Measurements from ENCODE around the gene EPYC. TPM values are rescaled to one million over a fixed set of nuclear protein-coding genes. Genes with fewer than 3 reads are reported as not detected.

Gene EPYC
- total and polyA plus RNA-seq, 2 of the 13 experiments (the other 11 are each of a cell fraction or from before 2014, with no cell fraction given): not detected

DNA sequence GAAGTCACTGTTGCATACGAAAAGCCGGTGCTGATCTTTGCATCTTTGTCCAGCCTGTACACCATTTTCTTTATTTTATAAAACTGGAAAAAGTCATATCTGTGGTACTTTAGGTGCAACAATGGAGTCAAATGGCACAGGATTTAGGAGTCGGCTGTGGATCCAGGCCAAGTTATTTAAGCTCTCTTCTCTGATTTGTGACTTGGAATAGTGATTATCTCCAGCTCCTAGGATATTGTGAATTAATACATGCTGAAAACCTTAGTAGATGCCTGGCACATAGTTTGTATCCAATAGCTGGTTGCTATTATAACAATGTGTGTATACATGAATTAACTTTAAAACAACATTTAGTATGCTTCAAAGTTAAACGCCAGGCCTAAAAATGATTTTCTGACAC, 43.6 kb downstream of the EPYC start:
- no peak overlapping the region for H3K4me3 ChIP-seq (replicated peaks in 1 of 3; ENCODE audit: insufficient read depth in 1 of 3, low read depth in 2 of 3, low read length in 3 of 3)
- no peak overlapping the region for H3K27ac ChIP-seq (ENCODE audit: extremely low read length, insufficient read depth, low read length)
- intact Hi-C loops (cut with micrococcal nuclease; ENCODE audit: unreplicated experiment): no loop called here
- POLR2A ChIA-PET: no interaction called here
- H3K9me3 ChIP-seq (ENCODE audit: low read length): no peaks in the 10 kb centered on the region
- H3K27me3 ChIP-seq (ENCODE audit: control insufficient read depth in 1 of 2, insufficient read depth in 2 of 2, low read length in 2 of 2): no peaks in the 10 kb centered on the region
- CTCF ChIA-PET (ENCODE audit: low intra/inter-chr PET ratio, low total read pairs): no interaction called here
- H2AFZ ChIP-seq (ENCODE audit: low read length): no peak overlapping the region
- no peaks in the 10 kb centered on the region for H3K4me1 ChIP-seq (ENCODE audit: insufficient read depth, low read length)
- H3K4me2 ChIP-seq (ENCODE audit: low read depth, low read length): no peak overlapping the region
- H3K79me2 ChIP-seq (ENCODE audit: insufficient read depth, low read length): no peaks in the 10 kb centered on the region
- no peaks in the 10 kb centered on the region for H4K20me1 ChIP-seq (ENCODE audit: insufficient read depth, low read length)
- no peaks in the 10 kb centered on the region for H3K36me3 ChIP-seq (replicated peaks in 1 of 2; ENCODE audit: control insufficient read depth in 1 of 2, insufficient read depth in 2 of 2, low read length in 2 of 2)
- no peak overlapping the region for H3K9ac ChIP-seq (ENCODE audit: insufficient read depth, low read depth, low read length)
- in situ Hi-C loops (cut with HindIII; ENCODE audit: extremely low pct_ligation_motif_present, low pct_unique_long_range_greater_than_20kb): loop anchor here (25.0 kb wide), 1 partner anchor 376 kb away; no protein-coding TSS in a partner anchor
- TF ChIP-seq, protein P1, sequence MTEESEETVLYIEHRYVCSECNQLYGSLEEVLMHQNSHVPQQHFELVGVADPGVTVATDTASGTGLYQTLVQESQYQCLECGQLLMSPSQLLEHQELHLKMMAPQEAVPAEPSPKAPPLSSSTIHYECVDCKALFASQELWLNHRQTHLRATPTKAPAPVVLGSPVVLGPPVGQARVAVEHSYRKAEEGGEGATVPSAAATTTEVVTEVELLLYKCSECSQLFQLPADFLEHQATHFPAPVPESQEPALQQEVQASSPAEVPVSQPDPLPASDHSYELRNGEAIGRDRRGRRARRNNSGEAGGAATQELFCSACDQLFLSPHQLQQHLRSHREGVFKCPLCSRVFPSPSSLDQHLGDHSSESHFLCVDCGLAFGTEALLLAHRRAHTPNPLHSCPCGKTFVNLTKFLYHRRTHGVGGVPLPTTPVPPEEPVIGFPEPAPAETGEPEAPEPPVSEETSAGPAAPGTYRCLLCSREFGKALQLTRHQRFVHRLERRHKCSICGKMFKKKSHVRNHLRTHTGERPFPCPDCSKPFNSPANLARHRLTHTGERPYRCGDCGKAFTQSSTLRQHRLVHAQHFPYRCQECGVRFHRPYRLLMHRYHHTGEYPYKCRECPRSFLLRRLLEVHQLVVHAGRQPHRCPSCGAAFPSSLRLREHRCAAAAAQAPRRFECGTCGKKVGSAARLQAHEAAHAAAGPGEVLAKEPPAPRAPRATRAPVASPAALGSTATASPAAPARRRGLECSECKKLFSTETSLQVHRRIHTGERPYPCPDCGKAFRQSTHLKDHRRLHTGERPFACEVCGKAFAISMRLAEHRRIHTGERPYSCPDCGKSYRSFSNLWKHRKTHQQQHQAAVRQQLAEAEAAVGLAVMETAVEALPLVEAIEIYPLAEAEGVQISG (CRISPR knock-in tag; IDR thresholded peaks at IDR 0.05): no peak
- TF ChIP-seq XRCC5 (optimal IDR thresholded peaks at IDR 0.05; ENCODE audit: low read length) (no peak), SUZ12 (IDR thresholded peaks at IDR 0.05; ENCODE audit: low read depth, low read length) (no peak)
- TF ChIP-seq, protein P2, sequence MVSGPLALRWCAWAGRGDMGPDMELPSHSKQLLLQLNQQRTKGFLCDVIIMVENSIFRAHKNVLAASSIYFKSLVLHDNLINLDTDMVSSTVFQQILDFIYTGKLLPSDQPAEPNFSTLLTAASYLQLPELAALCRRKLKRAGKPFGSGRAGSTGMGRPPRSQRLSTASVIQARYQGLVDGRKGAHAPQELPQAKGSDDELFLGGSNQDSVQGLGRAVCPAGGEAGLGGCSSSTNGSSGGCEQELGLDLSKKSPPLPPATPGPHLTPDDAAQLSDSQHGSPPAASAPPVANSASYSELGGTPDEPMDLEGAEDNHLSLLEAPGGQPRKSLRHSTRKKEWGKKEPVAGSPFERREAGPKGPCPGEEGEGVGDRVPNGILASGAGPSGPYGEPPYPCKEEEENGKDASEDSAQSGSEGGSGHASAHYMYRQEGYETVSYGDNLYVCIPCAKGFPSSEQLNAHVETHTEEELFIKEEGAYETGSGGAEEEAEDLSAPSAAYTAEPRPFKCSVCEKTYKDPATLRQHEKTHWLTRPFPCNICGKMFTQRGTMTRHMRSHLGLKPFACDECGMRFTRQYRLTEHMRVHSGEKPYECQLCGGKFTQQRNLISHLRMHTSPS (CRISPR knock-in tag; IDR thresholded peaks at IDR 0.05; ENCODE audit: low read depth): no peak
- WGBS (ENCODE audit: low lambda C conversion rate): 28% methylated on average over 4 of the region's 4 CpGs
- ATAC-seq (no peak), DNase-seq (ENCODE audit: low spot score) (no peak), FAIRE-seq (no peak)
- no TSS peak for BruUV-seq (replicated peaks)
